Inflammatory macrophage treated with lipopolysaccharide for 1 hour (primary cell): Measurements from ENCODE around the gene SLC13A4.
"Not testable (repeated sequence)": the region's sequence is repeated elsewhere in the genome, so short reads cannot be mapped to it uniquely, and the experiment has no call there.

Source experiments
- DNase-seq, 2 donors: peaks; one replicate each; pipeline ENCODE4 v3.0.0-alpha.2; 2020 to 2022

SLC13A4 gene, protein sequence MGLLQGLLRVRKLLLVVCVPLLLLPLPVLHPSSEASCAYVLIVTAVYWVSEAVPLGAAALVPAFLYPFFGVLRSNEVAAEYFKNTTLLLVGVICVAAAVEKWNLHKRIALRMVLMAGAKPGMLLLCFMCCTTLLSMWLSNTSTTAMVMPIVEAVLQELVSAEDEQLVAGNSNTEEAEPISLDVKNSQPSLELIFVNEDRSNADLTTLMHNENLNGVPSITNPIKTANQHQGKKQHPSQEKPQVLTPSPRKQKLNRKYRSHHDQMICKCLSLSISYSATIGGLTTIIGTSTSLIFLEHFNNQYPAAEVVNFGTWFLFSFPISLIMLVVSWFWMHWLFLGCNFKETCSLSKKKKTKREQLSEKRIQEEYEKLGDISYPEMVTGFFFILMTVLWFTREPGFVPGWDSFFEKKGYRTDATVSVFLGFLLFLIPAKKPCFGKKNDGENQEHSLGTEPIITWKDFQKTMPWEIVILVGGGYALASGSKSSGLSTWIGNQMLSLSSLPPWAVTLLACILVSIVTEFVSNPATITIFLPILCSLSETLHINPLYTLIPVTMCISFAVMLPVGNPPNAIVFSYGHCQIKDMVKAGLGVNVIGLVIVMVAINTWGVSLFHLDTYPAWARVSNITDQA

DNA sequence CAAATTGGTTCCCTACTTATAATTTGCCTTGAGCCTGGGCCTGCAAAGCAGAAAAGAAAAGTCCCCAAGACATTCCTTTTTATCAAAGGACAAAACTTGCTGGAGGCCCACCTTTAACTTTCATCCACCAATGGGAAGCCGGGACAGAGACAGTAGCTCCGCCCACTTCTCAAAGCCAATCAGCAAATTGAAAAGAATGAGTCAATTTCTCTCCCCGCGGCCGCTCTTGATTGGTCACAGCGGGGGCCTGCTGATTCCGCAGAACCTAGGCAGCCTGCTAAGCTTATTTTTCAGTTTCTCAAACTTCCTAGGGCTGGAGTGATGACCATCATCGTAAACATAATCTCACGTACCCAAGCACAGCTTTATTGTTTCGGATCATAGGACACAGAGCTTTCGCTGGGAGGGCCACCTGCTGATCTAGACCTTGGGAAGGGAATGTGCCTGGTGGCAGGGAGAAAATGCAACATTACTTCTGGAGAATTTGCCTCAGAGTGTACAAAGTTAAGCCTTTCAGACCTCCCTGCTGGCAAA, at the start of gene SLC13A4:
SLC13A4 (minus strand) TSS at position 51 of the 534 bp plus-strand sequence. CDS start 690 bp downstream, outside the sequence.
- DNase-seq = no peak

DNA sequence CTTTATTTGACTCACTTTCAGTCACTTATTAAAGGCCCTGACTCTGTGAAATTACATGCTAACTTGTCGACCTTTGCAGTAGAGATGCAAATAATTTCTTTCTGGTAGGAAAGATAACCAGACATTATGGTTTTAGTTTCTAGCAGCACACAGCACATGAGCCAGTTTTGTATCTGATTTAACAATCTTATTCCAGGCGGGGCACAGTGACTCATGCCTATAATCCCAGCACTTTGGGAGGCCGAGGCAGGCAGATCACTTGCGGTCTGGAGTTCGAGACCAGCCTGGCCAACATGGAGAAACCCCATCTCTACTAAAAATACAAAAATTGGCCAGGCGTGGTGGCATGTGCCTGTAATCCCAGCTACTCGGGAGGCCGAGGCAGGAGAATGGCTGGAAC, 47.9 kb upstream of the SLC13A4 start:
- DNase-seq = not testable (repeated sequence)

DNA sequence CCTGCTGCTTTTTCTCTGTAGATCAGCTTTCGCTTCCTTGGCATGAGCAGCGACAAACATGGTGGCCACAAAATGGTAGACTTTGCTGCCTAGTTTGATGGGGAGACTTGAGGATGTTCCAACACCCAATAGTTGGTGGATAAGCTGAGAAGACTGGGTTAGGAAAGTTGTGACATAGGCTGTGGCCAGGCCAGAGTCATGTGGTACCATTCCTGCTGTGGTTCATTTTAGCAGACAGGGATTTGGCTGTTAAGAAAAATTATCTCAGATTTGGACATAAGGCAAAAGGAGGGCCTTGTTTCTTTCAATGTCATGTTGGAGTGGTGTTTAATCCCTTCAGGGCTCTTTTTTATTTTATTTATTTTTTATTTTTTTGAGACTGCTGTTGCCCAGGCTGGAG, 47.2 kb upstream of the SLC13A4 start:
- DNase-seq = no peak

DNA sequence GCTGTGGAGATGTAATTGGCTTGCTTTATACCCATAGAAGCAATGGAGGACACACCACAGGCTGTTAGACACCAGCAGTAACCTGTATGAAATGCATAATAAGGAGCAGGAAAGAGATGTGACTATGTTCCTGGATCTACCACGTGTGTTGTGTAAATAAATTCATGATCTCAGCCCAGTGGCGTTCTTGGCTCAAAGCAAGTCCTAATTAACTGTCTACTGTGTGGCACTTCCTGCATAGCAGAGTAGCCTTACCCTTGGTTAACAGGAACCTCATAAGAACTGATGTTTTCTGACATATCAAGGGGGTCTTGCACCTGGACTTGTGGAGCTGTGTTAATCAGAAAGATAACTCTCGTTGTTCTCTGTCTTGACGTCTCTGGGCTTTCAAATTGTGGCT, 46.3 kb upstream of the SLC13A4 start:
- no peak for DNase-seq

DNA sequence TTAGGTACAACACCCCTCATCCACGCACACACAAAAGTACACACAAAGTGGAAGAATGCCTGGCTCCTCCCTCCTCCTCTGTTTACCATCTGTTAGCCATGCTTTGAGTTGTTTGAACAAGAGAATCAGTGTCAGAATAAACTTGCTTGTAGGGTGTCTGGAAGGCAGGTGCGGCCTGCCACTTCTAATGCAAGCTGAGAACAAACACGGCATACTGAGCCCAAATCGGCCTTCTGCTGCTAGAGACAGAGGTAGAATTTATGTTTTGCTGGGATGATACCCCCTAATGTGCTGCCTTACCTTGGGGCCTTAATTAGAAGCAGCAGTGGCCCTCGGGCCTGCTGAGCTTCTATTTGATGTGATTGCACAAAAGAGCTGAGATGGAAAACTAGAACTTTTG, 45.5 kb upstream of the SLC13A4 start:
- DNase-seq = no peak

DNA sequence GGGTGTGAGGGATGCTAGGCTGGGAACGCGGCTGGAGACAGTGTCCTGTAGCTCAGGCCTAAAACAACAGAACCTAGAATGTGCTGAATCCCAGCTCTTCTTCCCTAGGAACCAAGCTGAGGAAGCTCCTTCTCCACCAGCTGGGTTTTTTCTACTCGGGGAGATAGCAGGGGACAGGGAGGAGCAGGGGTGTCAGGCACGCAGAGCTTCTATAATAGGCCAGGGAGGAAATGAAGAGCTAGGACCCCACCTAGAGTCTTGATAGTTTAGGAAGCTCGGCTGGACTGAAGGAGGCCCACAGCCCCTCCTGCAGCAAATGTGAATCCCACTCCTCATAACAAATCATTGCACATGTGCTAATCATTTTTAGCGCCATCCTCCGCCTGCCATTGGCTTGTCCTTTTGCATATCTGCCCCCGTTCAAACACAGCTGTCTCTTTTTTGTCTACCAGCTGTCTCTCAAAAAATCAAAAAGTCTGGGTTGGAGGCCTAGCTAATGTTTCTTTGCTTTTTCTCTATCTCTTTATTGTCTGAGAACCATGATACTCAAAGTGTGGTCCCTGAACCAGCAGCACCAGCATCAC, 44.7 kb upstream of the SLC13A4 start:
- DNase-seq = no peak

DNA sequence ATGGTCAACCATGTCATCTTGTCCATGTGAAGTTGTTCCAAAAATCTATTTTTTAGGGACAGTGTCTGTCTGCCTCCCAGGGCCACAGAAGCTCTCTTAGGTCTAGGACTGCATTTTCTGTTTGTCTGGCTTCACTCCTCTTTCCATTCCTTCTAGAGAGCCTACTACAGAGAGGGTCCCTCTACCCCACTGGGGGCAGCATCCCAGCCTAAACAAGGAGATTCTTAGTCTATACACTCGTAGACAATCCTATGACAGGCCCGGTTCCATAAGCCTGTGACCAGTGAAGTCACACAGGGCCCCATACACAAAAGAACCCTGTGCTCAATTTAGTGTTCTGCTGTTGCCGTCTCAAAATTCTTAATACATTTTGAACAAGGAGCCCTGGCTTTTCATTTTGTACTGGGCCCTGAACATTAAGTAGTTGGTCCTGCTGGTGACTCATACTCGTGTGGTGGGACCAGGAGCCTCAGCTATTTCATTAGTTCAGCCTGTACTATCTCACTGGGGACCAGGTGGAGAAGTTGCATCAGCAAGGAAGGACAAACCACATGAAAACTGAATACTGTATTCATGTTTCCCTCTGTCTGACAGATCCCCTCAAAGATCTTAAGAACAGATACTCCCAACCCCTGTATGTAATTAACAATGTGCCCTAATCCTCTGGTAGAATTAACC, 44.1 kb upstream of the SLC13A4 start:
- DNase-seq = no peak

DNA sequence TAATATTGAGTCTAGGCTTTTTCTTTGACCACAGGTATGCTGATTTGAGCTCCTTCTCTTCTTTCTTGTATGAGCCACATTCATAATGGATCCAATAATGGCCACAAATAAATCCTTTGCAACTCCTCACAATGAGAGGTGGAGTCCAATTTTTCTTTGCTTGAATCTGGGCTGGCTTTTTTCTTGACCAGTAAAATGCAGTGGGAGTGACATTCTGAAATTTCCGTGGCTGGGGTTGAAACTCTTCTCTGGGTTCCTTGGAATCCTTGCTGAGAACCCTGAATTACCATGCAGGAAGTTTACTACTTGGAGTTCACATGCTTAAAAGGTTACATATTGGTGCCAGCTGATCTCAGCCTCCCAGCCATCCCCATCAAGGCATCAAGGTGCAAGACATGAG, 43.1 kb upstream of the SLC13A4 start:
- no peak for DNase-seq

DNA sequence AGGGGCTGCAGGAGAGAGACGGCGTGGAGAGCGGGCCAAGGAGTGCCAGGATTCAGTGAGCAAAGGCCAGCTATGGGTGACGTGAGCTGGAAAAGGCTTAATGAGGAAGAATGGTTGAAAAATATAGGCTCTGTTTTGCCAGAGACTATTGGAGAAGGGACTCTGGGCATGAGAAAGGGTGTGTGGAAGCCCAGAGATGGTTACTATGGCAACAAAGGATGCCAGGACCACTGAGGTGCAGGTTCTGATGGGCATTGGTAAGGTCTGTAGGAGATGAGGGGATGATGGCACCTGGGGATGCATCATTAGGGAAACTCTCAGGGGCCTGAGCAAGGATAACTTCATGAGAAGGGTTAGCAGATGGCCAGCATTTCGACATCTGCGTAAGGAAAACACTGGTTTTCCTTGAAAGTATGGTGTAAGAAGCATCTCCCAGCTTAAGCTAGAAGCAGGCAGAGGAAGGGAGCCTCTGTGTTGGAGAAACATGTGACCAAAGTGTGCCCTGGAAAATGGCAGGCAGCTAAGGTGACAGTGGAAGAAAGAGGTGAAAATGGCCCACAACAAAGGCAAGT, 42.2 kb upstream of the SLC13A4 start:
- DNase-seq = no peak

DNA sequence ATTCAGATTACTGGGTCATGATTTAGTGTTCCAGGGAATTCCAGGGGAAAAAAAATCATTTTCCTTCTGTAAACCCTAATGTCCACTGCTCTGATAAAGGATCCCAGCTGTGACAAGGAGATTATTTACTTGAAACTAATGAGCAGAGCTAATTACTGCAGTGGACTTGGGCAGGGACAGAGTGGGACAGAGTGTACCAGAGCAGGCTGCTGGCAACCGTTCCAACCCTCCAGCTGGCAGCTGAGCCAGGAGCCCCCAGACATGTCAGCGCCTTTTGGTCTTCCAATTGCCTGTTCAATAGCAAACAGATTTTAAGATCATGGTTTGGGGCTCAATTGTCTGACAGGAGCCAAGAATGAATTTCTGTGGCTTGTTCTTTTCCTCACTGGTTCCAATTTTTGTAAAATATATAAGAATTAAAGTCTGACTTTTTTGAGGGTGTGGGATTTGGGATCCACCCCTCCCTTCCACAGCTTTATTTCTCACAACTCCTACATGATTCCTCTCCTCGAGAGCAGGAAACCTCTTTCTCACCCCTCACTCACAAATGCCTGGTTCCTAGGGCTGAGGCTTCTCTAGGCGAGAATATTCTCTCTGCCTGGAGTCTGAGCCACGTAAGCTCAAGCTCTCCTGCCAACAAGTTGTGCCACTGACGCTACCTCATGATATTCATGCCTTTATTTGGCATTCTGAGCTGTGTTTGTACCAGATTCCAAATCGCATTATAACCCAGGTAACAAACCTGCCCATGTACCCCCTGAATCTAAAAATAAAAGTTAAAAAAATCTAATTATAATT, 41.2 kb upstream of the SLC13A4 start:
- no peak for DNase-seq

DNA sequence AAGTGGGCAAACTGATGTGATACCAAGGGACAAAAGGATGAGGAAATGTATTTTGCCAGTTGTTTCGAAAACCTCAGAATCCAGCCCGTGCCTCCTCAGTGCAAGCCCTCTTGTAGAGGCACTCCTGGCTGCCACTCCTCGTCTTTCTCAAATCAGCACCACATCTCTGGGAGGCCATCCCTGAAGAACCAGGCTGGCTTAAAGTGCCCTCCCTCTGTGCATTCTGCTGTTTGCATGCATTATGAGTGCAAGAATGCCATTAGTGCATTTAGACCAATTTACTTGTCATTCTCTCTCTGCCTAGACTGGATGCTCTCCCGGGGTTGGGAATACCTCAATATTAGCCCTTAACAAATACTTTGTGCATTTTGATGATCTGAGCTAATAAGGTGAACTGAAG, 40.5 kb upstream of the SLC13A4 start:
- no peak for DNase-seq

DNA sequence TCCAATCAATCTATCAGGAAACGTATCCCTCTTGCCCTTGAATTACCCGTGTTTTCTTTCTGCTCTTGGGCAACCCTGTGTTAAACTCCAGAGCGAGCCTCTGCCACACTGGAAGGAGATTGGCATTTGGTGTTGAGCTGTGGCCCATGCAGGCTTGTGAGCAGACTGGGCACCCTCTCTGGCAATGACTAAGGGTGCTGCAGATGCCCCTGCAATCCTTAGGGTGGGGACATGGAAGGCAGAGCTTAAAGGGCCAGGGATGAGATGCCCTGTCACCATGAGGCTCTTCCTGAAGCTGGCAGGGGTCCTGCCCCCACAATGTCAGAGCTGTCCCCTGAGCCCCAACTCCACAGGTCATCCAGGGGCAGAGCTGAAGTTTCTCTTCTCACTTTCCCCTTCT, 40.1 kb upstream of the SLC13A4 start:
- DNase-seq = no peak

DNA sequence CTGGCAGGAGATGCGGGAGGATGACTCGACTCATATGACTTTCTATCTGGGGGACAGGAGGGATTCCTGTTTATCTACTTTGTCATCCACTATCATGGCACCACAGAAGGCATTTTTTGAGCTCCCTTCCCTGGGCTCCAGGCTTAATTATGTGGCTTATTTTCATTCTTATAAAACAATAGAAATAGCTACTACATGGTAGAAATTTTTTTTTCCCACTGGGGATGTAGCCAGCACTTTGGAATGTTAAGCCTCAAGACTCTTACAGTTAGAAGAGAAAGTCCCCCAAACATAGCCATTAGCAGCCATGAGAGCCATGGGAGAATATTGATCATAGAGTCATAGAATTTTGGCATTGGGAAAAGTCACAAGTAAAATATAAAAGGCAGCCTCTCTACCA, 35.3 kb upstream of the SLC13A4 start:
- no peak for DNase-seq

DNA sequence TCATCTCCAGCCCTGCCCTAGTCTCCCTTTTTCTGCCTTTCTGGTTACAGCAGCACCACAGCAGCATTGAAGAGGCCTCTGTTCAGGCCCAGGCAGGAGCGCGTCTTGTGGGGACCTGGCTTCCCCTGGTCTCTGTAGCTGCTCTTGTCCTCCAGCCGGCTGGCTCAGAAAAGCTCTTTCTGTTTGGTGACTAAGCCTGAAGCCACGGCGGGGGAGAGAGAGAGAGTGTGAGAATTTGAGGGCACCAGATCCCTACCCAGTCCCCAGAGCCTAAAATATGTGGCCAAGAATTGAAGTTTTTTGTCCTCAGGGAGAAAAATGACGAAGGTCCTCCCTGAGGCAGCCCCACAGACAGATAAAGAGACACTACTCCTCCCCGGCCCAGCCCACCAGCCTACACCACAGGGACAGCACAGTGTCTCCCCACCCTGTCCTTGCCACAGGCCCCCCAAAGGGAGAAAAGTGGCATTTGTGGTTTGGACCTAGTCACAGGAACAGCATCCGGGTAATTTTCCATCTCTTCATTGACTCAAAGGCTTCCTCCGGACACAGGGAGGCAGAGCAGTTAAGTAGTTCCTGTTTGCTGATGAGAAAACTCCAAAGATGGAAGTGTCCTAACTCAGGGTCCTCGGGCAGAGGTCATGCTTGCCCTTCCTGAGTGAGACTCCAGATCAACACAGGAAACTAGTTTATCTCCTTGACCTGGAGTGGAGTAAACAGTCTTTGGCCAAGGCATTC, 33.9 kb upstream of the SLC13A4 start:
- no peak for DNase-seq

DNA sequence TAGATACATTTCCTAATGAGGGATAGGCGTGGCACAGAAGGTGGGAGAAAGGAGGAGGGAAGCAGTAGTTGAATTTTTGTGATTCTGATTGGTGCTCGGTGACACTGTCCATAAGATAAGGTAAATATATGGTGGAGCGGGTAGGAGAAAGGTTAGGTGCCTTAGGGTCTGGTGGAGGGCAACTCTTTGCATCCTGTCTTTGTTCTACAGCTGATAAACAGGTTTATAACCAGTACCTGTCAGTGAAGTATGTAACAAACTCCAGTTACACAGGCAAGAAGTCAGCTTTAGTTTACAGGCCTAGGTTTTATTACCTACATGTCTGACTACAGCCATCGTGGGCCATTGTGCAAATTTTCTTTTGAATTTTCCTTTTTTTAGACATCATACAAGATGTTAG, 31.5 kb upstream of the SLC13A4 start:
- no peak for DNase-seq

DNA sequence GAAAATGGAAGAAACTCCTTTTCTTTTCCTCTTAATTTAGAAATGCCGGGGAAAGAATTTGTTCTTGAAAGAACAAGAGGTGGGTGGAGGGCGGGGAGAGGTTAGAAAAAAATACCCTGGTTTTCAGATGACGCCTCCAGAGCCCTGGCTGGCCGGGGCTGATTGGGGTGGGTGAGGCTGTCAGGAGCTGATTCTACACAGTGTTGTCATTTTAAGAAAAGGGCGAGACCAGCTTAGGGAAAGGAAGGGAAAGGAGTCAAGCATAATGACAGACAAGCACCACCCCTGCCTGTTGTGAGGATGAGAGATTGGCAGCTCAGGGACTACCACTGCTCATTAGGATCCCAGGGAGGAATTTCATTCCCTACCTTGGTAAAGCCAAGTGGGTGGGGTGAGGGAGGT, 30.5 kb upstream of the SLC13A4 start:
- DNase-seq = no peak

DNA sequence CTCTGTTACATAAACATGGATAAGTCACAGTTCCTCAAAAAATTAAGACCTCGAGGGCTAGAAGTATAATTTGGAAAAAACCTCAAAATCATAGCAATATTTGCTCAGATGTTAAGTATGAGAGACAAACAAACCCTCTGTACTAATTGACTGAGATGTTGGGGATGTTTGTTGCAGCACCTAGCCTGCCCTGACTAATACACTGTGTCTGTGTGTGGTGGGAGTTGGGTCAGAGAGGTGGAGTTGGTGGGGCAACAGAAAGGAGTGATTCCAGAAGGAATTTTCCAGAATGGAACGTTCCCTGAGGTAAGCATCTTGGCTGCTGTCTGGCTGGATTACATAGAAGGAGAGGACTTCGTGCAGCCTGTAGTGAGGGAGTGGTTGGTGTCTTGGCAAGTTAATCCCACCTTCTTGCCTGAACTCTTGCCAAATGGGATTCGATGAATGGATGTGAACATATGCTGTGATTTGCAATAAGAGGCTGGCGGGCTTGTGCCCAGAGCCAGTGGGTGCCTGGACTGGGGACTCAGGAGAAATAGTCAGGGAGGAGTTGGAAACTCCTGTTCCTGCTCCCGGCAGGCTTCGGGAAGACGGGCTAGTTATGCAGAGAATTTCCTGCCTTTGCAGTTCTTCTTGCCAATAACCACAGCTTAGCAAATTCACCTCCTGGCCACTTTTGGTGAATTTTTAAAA, 29.9 kb upstream of the SLC13A4 start:
- no peak for DNase-seq

DNA sequence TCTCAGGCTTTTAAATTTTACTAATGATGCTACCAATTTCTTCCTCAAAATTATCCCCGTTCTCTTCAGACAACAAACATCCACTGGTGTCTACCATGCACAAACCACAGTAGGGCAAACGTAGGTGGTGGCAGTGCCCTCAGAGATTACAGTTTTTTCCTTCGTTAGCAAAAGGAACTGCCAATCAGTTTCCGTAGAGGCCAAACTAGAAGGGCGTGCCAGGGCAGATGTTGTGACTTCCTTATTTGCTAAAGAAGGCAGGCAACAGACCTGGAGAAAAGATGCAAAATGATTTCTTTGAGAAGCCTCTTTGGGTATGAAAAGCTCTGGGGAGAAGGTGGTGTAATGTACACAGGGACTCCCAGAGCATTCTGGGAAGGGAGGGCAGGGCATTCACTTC, 28.2 kb upstream of the SLC13A4 start:
- DNase-seq = peak in 1 of 2 donors; percentile 2

DNA sequence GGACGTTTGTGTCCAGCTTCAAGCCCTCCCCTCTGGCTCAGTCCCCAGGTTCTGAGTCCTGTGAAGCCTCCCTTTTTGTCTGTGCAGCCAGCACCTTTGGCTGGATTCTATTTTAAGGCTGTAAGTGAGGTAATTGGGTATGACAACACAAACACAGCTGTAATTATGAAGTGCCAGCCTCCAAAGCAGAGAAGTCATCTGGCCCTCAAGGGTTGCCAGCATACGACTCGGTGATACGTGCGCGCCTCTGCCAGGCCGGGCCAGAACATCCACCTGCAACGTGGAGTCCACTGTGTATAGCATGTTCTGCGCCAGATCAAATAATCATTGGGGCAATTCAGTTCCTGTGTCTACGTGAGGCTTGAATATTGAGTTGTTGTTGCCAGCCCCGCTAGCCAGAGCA, 27.4 kb upstream of the SLC13A4 start:
- no peak for DNase-seq

DNA sequence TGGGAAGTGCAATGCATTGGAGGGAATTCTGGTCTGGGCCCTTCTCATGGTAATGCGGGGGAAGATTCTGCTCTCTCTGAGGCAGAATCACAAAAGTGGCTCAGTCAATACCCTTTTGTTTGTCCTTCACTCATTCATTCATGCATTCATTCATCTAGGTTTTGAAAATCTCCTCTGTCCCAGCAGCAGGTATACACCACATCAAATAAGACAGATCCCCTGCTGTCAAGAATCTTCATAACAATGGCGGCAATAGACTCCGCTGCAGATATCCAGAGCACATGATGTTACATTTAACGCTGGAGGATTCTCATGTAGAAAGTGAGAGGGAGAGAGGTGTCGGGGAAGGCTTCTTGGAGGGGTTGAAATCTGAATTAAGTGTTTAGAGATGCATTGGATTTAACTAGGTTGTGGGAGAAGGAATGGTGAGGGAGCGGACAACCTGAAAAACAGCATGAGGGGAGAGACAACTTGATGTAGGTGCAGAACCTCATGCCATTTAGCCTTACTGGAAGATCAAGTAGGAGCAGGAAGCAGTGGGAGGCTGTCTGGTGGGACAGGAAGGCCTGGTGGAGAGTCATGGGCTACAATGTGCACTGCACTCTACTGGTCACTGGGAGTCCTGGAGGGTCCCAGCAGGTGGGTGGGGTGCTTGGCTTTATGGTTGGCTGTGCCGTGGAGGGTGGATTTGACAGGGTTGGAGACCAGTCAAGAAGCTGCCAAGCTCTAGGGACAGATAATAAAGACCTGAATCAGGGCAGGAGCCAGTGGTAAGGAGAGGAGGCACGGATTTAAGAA, 25.8 kb upstream of the SLC13A4 start:
- no peak for DNase-seq
